GM18858 (cell line): Measurements from ENCODE around the gene CDC42BPA.
"Not testable (repeated sequence)": the region's sequence is repeated elsewhere in the genome, so short reads cannot be mapped to it uniquely, and the experiment has no call there.

Experiments
- ATAC-seq: cut with Tn5 transposase; IDR thresholded peaks from one replicate; pipeline ENCODE4 v1.9.1; 2021; ENCODE audit not compliant: unreplicated experiment

Gene CDC42BPA

GRCh38 chr1:227308367-227309336 is 9.6 kb downstream of the CDC42BPA start:
- no peak for ATAC-seq

DNA sequence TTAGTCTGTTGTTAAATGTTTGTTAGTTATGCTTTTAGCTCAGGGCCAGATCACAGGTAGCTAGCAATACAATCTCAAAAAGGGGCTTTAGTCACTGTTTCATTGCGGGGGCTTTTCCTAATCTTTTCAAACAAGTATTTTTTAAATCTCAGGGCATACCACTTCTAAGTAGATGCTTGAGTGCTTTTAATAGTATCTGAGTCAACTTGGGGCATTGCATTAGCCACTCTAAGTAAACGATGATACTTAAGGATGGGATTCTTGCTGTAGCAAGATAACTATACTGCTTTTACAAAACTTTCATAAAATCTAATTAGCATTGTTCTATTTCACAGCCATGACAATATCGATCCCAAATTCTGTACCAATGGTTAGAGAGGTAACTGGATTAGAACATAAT is 11.6 kb downstream of the CDC42BPA start:
- no peak for ATAC-seq

DNA sequence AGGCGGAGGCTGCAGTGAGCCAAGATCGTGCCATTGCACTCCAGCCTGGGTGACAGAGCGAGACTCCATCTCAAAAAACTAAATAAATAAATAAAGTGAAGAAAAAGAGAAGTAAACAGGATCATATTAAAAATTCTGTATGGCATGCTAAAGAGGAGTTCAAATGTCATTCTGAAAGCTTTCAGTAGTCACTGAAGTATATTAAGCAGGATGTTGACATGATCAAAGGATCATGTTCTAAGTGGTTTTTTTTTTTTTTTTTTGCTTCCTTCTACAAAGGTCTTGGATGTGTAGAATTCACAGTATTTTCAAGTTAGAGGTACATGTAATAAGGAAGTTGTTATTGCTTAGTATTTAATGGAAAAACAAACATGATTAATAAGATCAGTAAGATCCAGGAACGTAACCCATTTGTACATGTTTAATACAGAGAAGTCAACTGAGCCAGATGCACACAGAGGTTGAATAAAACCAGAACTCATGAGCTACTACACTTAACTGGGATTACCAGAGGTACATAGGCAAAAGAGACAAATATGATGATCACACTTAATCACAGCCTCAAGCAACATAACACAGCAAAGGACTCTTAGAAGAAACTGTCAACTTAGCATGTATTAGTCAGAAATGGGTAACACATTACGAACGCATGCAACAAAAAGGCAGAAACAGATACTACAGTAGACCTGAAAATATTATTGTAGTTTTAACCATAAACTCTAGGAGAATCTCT is 12.2 kb downstream of the CDC42BPA start:
- no peak for ATAC-seq

- ATAC-seq, result no peak
Observed at GRCh38 chr1:227304665-227305064, 13.6 kb downstream of the CDC42BPA start.

DNA sequence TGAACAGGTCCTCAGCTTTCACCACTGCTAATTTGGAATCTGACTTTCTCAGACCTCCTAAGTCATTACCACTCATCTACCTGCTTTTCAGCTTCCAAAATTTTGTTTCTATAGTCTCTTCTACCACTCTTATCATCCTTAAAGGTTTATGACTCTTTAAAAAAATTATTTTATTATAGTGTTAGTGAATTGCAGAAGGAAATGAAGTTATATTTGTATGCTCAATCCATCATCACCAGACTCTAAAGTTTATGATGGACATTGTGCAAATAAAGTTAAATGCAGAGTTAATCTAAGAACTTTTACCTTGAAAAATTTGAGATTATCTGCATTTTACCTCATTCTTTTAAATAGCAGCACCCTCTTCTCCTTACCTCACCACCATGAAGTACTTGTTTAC is 14.6 kb downstream of the CDC42BPA start:
- no peak for ATAC-seq

- ATAC-seq, result no peak
Observed at GRCh38 chr1:227300682-227301081, 17.6 kb downstream of the CDC42BPA start.

DNA sequence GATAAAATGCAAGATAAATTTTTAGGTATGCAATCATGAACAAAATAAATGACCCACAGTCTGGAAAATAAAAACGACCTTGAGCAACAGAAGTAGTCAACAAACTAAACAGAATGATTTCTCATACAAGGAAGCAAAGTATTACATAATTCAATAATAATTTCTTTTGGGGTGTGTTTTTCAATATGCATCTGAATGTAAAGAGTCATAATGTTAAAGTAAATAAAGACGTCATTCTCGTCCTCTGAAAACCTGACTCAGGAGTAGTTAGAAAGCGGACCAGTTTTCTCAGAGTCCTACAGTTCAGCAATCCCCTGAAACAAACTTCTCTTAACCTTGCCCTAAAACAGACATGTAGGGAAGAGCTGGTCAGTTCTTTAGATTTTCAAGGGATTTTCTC is 18.6 kb downstream of the CDC42BPA start:
- no peak for ATAC-seq

GRCh38 chr1:227299241-227299627 is 19.1 kb downstream of the CDC42BPA start:
- ATAC-seq, result no peak

- no peak for ATAC-seq
Observed at GRCh38 chr1:227298512-227299240, 19.6 kb downstream of the CDC42BPA start.

DNA sequence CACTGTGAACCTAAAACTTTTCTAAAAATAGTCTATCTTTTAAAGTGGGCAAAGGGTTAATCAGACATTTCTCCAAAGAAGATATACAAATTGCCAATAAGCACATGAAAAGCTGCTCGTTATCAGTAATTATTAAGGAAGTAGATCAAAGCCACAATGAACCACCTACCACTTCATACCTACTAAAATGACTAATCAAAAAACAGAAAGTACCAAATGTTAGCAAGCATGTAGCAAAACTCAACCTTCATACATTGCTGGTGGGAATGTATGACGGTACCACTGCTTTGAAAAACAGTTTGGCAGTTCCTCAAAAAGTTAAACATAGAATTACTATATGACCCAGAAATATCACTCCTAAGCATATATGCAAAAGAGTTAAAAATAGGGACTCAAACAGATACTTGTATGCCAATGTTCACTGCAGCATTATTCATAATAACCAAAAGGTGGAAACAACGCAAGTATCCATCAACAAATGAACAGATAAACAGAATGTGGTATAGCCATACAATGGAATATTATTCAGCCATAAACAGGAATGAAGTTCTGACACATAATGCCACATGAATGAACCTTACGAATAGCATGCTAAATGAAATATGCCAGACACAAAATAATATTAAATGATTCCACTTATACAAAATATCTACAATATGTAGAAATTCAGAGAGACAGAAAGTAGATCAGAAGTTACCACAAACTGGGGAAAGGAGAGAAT is 21.1 kb downstream of the CDC42BPA start:
- ATAC-seq, result no peak

DNA sequence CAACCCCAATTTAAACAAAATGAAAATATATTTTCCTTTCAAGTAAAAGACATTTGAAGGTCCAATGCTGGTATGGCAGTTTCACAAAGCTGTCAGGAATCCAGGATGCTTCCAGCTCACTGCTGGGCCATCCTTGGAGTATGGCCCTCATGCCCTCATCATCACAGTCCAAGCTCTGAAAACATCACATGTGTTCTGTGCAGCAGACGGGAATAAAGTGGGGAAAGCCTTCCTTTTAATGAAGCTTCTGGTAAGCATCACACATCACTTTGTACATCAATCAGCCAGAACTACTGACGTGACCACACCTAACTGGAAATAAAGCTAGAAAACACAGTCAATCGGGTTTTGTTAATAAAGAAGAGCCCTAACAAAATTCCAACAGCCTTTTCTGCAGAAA is 22.7 kb downstream of the CDC42BPA start:
- ATAC-seq, result no peak

DNA sequence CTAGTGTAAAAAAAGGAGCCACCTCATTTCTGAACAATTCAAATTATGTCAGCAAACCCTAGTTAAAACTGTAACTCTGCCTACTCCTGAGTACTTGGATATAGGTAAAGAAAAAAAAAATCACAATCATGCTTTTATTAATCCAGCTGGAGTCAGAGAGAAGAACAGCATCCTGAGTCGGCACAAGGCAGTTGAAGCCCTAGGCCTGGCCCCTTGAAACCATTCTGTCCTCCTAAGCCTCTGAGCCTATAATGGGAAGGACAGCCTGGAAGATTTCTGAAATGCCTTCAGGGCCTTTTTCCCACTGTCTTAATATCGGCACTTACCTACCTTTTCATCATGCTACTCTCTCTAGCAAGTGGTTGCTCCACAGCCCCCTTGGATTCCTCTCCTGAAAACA is 32.5 kb downstream of the CDC42BPA start:
- ATAC-seq, result no peak

DNA sequence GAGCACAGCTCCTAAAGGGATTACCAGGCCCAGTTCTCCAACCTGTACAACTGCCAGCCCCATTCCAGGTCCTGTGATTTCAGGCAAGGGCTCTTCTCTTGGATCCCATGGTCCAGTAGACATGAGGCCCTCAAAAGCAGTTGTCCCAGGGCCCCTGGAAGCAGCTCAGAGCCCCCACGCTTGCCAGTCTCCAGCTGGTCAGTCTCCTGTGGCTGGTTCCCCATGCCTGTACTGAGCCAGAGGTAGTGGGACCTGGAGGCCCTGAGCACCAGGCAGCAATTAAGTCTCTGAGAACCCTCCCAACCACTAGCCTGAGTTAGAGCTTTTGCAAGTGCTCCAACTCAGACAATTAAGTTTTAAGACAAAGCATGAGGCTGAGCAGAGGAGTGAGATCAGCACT is 36.9 kb downstream of the CDC42BPA start:
- no peak for ATAC-seq

DNA sequence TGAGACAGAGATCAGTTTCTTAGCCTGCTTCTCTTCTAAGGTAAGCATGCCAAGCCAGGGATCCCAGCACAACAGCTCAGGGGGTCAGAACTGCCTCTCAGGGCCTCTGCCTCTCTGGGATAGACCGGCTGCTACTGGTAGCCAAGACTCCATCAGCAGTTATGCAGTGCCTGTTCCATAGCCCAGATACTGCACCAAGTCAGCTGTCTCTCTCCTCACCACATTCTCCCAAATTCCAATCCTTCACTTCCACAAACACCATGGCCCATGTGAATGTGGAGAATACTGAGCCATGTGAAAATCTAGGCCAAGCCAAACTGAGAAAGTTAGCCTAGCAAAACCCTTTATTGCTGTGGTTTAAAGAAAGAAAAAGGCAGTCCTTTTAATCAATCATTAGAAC is 37.5 kb downstream of the CDC42BPA start:
- ATAC-seq, result no peak

GRCh38 chr1:227276156-227276693 is 42.1 kb downstream of the CDC42BPA start:
- ATAC-seq, result not testable (repeated sequence)

- no peak for ATAC-seq
Observed at GRCh38 chr1:227273557-227273956, 44.7 kb downstream of the CDC42BPA start.

- ATAC-seq, result no peak
Observed at GRCh38 chr1:227272428-227272827, 45.9 kb downstream of the CDC42BPA start.

GRCh38 chr1:227270554-227270953 is 47.7 kb downstream of the CDC42BPA start:
- no peak for ATAC-seq

DNA sequence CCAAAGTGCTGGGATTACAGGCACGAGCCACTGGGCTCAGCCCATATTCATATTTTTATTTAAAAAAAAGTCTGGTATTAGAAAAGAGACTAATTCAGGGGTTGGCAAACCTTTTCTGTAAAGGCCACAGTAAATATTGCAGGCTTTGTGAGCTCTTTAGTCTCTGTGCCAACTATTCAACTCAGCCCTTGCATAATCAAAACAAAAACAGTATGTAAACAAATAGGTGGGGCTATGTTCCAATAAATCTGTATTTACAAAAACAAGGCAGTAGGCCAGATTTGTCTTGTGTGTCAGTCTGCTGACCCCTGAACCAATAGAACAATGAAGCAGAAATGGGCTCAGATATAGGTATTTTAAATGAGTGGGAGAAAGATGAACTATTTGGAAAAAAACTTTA is 49.3 kb downstream of the CDC42BPA start:
- no peak for ATAC-seq

DNA sequence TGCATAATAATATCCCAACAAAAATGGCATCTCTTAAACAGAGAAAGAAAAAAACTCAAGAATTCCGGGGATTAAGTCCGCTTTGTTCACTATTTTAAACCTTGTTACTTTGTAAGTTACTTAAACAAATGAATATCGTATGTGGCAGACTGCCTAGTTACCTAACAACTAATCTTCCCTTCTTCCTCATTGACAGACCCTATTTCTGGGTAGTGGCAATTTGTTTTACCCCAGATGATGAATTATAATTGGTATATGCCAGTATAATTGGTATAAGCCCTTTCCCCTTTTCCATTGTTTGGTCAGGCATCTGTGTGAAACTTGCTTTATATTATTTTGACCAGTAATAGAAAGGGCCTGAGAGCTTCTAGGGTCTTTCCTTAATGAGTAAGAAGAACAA is 52.4 kb downstream of the CDC42BPA start:
- ATAC-seq, result no peak

- no peak for ATAC-seq
Observed at GRCh38 chr1:227263869-227264268, 54.4 kb downstream of the CDC42BPA start.
